H1 (cell line): ENCODE measurements around the gene SPSB1. TPM values are rescaled to one million over a fixed set of nuclear protein-coding genes. Genes with fewer than 3 reads are reported as not detected.
A peak's percentile ranks its signal among the peaks of the same experiment; 100 is the strongest.

Experiments
- CTCF ChIA-PET: fragments of 300-600 bp; sonication (Branson Sonifier 250); formaldehyde crosslinking; loops from one replicate; lab custom pipeline; 2021; ENCODE audit not compliant: partially characterized antibody; lab: Charles Lee
- POLR2A ChIA-PET: fragments of 300-600 bp; sonication (Branson Sonifier 250); formaldehyde crosslinking; loops from one replicate; lab custom pipeline; 2021; ENCODE audit warnings: inconsistent platforms; ENCODE audit not compliant: partially characterized antibody; lab: Charles Lee
- DNase-seq, 2 experiments: peaks; one replicate each; pipeline versions ENCODE4 v3.0.0 to v3.0.0-alpha.2; 2010 to 2022; ENCODE audit warnings: low spot score in 2 of 2, low read depth in 1 of 2, mixed read lengths in 1 of 2
- FAIRE-seq: peaks from 2 replicates; lab custom pipeline; 2011; peaks lifted over from hg19 to GRCh38; lab: Jason Lieb, UNC
- H2AFZ ChIP-seq: 2 replicates; pipeline ENCODE4 v1.8.1; 2012; ENCODE audit warnings: low read length, inconsistent platforms
- H2AK5ac ChIP-seq: 2 replicates; pipeline ENCODE4 v1.6.1; 2013; ENCODE audit warnings: low read depth, low read length
- H2BK120ac ChIP-seq: replicated peaks from 2 replicates; pipeline ENCODE3; 2013; ENCODE audit warnings: low read depth, low read length, inconsistent platforms
- H2BK12ac ChIP-seq: 2 replicates; pipeline ENCODE4 v1.6.1; 2013; ENCODE audit warnings: low read depth, low read length
- H2BK15ac ChIP-seq: 2 replicates; pipeline ENCODE4 v1.6.1; 2013; ENCODE audit warnings: low read length
- H2BK20ac ChIP-seq: 2 replicates; pipeline ENCODE4 v1.6.1; 2013; ENCODE audit warnings: low read length
- H2BK5ac ChIP-seq: 2 replicates; pipeline ENCODE4 v1.6.1; 2013; ENCODE audit warnings: low read depth, low read length
- H3K14ac ChIP-seq: 2 replicates; pipeline ENCODE4 v1.6.1; 2013; ENCODE audit warnings: inconsistent platforms; ENCODE audit not compliant: insufficient read length
- H3K18ac ChIP-seq: 2 replicates; pipeline ENCODE4 v1.6.1; 2013; ENCODE audit warnings: low read length; ENCODE audit errors: extremely low read depth
- H3K23ac ChIP-seq: 2 replicates; pipeline ENCODE4 v1.6.1; 2013; ENCODE audit warnings: inconsistent platforms; ENCODE audit not compliant: insufficient read length
- H3K23me2 ChIP-seq: 2 replicates; pipeline ENCODE4 v1.6.1; 2013; ENCODE audit warnings: low read depth, low read length
- H3K27ac ChIP-seq: 2 replicates; pipeline ENCODE4 v1.6.1; 2011; ENCODE audit warnings: low read depth, low read length, inconsistent platforms
- H3K27me3 ChIP-seq, 4 experiments: replicated peaks in 1 of 4; 1 replicate in 1 of 4; 2 replicates in 3 of 4; pipeline versions ENCODE4 v1.6.1 to v1.8.1; 2011 to 2013; ENCODE audit warnings: low read length in 3 of 4, mild to moderate bottlenecking in 3 of 4, inconsistent platforms in 2 of 4, mixed read lengths in 2 of 4, moderate library complexity in 1 of 4; ENCODE audit not compliant: control insufficient read depth in 3 of 4, insufficient read depth in 3 of 4; ENCODE audit errors: extremely low read depth in 1 of 4
- H3K36me3 ChIP-seq, 4 experiments: 2 replicates each; pipeline versions ENCODE4 v1.6.1 to v1.8.1; 2011 to 2013; ENCODE audit warnings: mild to moderate bottlenecking in 4 of 4, low read length in 3 of 4, moderate library complexity in 2 of 4, control low read depth in 1 of 4, inconsistent platforms in 1 of 4; ENCODE audit not compliant: insufficient read depth in 4 of 4, control insufficient read depth in 2 of 4
- H3K4ac ChIP-seq: replicated peaks from 2 replicates; pipeline ENCODE3; 2013; ENCODE audit warnings: low read length, low read depth, mixed read lengths, inconsistent platforms; ENCODE audit not compliant: insufficient read length
- H3K4me1 ChIP-seq, 4 experiments: replicated peaks in 1 of 4; 1 replicate in 1 of 4; 2 replicates in 3 of 4; pipeline versions ENCODE4 v1.6.1 to v1.8.1; 2011 to 2013; ENCODE audit warnings: low read length in 3 of 4, inconsistent platforms in 2 of 4, mixed read lengths in 1 of 4; ENCODE audit not compliant: insufficient read depth in 4 of 4, control insufficient read depth in 3 of 4
- H3K4me2 ChIP-seq, 2 experiments: 2 replicates each; pipeline versions ENCODE4 v1.6.1 to v1.8.1; 2011 to 2013; ENCODE audit warnings: low read depth in 2 of 2, low read length in 2 of 2, control low read depth in 1 of 2, inconsistent platforms in 1 of 2, mild to moderate bottlenecking in 1 of 2; ENCODE audit not compliant: insufficient read depth in 1 of 2
- H3K4me3 ChIP-seq, 4 experiments: fragments of 200-600, 300-600 bp in 1 of 4; sonication (generic), shearing (Covaris generic), sonication (Bioruptor Twin) in 1 of 4; 2 replicates each; pipeline versions ENCODE4 v1.5.1 to v1.8.1; 2011 to 2016; ENCODE audit warnings: low read length in 4 of 4, low read depth in 3 of 4, control low read depth in 2 of 4, inconsistent platforms in 2 of 4, mild to moderate bottlenecking in 2 of 4, mixed read lengths in 1 of 4, moderate library complexity in 1 of 4; ENCODE audit not compliant: insufficient read depth in 2 of 4; ENCODE audit errors: extremely low read depth in 1 of 4
- H3K56ac ChIP-seq: replicated peaks from 2 replicates; pipeline ENCODE3; 2013; ENCODE audit warnings: low read depth, mild to moderate bottlenecking, mixed read lengths, low read length, inconsistent platforms; ENCODE audit not compliant: insufficient read length
- H3K79me1 ChIP-seq: 2 replicates; pipeline ENCODE4 v1.6.1; 2013; ENCODE audit warnings: low read depth, low read length, control low read depth
- H3K79me2 ChIP-seq, 2 experiments: 2 replicates each; pipeline versions ENCODE4 v1.6.1 to v1.8.1; 2012 to 2013; ENCODE audit warnings: low read length in 2 of 2, mild to moderate bottlenecking in 2 of 2, inconsistent platforms in 1 of 2; ENCODE audit not compliant: insufficient read depth in 2 of 2, control insufficient read depth in 1 of 2
- H3K9ac ChIP-seq, 4 experiments: replicated peaks in 1 of 4; 1 replicate in 1 of 4; 2 replicates in 3 of 4; pipeline versions ENCODE4 v1.6.1 to v1.8.1; 2011 to 2013; ENCODE audit warnings: low read depth in 3 of 4, low read length in 3 of 4, control low read depth in 2 of 4, mild to moderate bottlenecking in 2 of 4, moderate library complexity in 2 of 4, inconsistent platforms in 1 of 4; ENCODE audit errors: extremely low read depth in 1 of 4
- H3K9me3 ChIP-seq, 2 experiments: 2 replicates each; pipeline versions ENCODE4 v1.6.1 to v1.8.1; 2012 to 2013; ENCODE audit warnings: mild to moderate bottlenecking in 2 of 2, moderate library complexity in 2 of 2, control low read depth in 1 of 2, inconsistent platforms in 1 of 2, low read depth in 1 of 2, low read length in 1 of 2, mixed read lengths in 1 of 2; ENCODE audit not compliant: insufficient read depth in 2 of 2
- H4K20me1 ChIP-seq, 2 experiments: replicated peaks in 1 of 2; 2 replicates each; pipeline versions ENCODE3 to v1.8.1; 2011 to 2013; ENCODE audit warnings: inconsistent platforms in 2 of 2, low read length in 2 of 2, mild to moderate bottlenecking in 1 of 2; ENCODE audit not compliant: insufficient read depth in 2 of 2, control insufficient read depth in 1 of 2
- H4K5ac ChIP-seq: 2 replicates; pipeline ENCODE4 v1.6.1; 2013; ENCODE audit warnings: low read length, low read depth, mixed read lengths, inconsistent platforms; ENCODE audit not compliant: insufficient read length
- H4K8ac ChIP-seq: 2 replicates; pipeline ENCODE4 v1.8.0; 2013; ENCODE audit warnings: mild to moderate bottlenecking, moderate library complexity, low read length, inconsistent platforms; ENCODE audit not compliant: insufficient read depth; ENCODE audit errors: extremely low read depth
- H4K91ac ChIP-seq: replicated peaks from 2 replicates; pipeline ENCODE3; 2013; ENCODE audit warnings: low read length, mixed read lengths, inconsistent platforms; ENCODE audit not compliant: insufficient read length
- EZH2 ChIP-seq: fragments of 200-600 bp; sonication (generic); IDR thresholded peaks from 2 replicates; pipeline ENCODE4 v1.7.1; 2012; ENCODE audit warnings: low read depth, mild to moderate bottlenecking, moderate library complexity, low read length, inconsistent platforms; ENCODE audit not compliant: severe bottlenecking
- HDAC2 ChIP-seq, 2 experiments: fragments of 300-600 bp in 1 of 2; sonication (generic) in 1 of 2; IDR thresholded peaks; 2 replicates each; pipeline ENCODE4 v1.6.1; 2011 to 2012; ENCODE audit warnings: low read depth in 2 of 2, low read length in 2 of 2, mild to moderate bottlenecking in 2 of 2, moderate library complexity in 2 of 2, borderline replicate concordance in 1 of 2, inconsistent platforms in 1 of 2
- RXRA ChIP-seq: IDR thresholded peaks from 2 replicates; pipeline ENCODE4 v1.6.1; 2011; ENCODE audit warnings: low read depth, mild to moderate bottlenecking, low read length, moderate library complexity; ENCODE audit not compliant: insufficient read depth
- SIX5 ChIP-seq: IDR thresholded peaks from 2 replicates; pipeline ENCODE4 v1.6.1; 2011; ENCODE audit warnings: mild to moderate bottlenecking, low read depth, low read length
- WGBS, 2 experiments: shearing (Covaris generic) in 1 of 2; methylation state at CpG; one replicate each; pipeline versions ENCODE4 v1.1.6 to v1.1.7; 2013 to 2015; ENCODE audit warnings: low lambda C conversion rate in 2 of 2, mixed read lengths in 2 of 2, inconsistent platforms in 1 of 2, low coverage in 1 of 2, missing lambda C conversion rate in 1 of 2; ENCODE audit not compliant: insufficient replicate concordance in 2 of 2, insufficient coverage in 1 of 2, insufficient read length in 1 of 2; ENCODE audit errors: extremely low coverage in 1 of 2, missing lambda C conversion rate in 1 of 2; 5-methylcytosine and 5-hydroxymethylcytosine counted together
- polyA plus RNA-seq, 7 experiments: library from polyadenylated mRNA; depleted of rRNA in 3 of 7; stranded (reverse) in 5 of 7; unstranded in 2 of 7; fragments of >200 nt in 5 of 7; fragments of 200-250 nt in 2 of 7; gene quantifications; 1 replicate in 5 of 7; 2 replicates in 1 of 7; 4 replicates in 1 of 7; pipeline versions ENCODE4 v1.2.1 to v1.2.3, GENCODE V29; 2011 to 2013; ENCODE audit warnings: missing spikeins in 2 of 7, mixed read lengths in 2 of 7
- total RNA-seq: library from RNA; stranded (reverse); fragmentation: NEBNext Ultra II Directional; extraction: Animal tissue kit (Norgen Biotek cat#: 25700); gene quantifications from 2 replicates; pipeline ENCODE4 v1.2.1, GENCODE V29; 2021
- TF ChIP-seq, protein P1 (sequence below): IDR thresholded peaks from 2 replicates; pipeline ENCODE4 v1.6.1; 2012; ENCODE audit warnings: inconsistent platforms

Gene SPSB1
- total and polyA plus RNA-seq, 2 of the 8 experiments (the other 6 are each of a cell fraction or from before 2014, with no cell fraction given), result 5.3 to 6.4 TPM

DNA sequence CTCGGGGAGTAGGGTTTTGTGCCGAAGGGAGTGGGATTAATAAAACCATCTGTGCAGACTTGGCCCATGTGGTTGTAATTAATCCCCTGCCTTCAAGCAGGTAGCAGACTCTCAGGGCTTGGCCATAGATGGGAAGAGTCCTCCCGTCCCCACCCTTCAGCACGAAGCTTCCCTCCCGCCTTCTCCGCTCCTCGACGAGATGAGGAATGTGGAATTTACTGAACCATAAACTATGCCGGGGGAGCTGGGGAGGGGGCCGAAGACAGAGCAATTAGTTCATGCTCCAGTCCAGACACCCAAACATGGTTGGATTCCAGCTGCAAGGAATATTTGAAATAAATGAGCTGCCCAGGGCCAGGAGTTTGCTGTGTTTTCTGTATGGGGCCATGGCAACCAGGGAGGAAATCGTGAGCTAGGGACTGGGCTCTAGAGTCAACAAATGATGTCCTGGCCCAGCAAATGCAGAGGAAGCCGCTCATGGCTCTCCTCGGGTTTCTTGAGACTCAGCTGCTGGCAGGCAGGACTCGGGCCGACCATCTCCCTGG, 78.8 kb downstream of the SPSB1 start:
- no peaks in the 10 kb centered on the region; the same call in 1 of the 2 replicates for H3K23me2 ChIP-seq
- H3K9me3 ChIP-seq, result no peaks in the 10 kb centered on the region
- H3K36me3 ChIP-seq, result no peaks in the 10 kb centered on the region
- H3K9ac ChIP-seq, result no peak overlapping the region
- no peaks in the 10 kb centered on the region for H3K79me2 ChIP-seq
- H3K14ac ChIP-seq, result no peak overlapping the region
- DNase-seq (no peak), FAIRE-seq (no peak)
- no peak overlapping the region for H4K5ac ChIP-seq
- no peak overlapping the region for H2BK120ac ChIP-seq
- H3K56ac ChIP-seq, result no peak overlapping the region
- 86% methylated on average over 14 of the region's 15 CpGs; no CpG with 5 or more reads in 1 of the 2 experiments for WGBS, 2 experiments
- no peak overlapping the region for H3K4me3 ChIP-seq
- no peak overlapping the region for H4K91ac ChIP-seq
- ChIA-PET POLR2A (no interaction called here), CTCF (interaction anchor here (1.2 to 3.7 kb wide), 4 partner anchors 8 to 28 kb away, joined by 3 to 10 read pairs (median 8); no protein-coding TSS in a partner anchor)
- H3K27me3 ChIP-seq, result no peaks in the 10 kb centered on the region
- no peak overlapping the region for H3K4me2 ChIP-seq
- H3K18ac ChIP-seq, result no peak overlapping the region
- no peak overlapping the region for H2BK20ac ChIP-seq
- no peak overlapping the region for H2BK5ac ChIP-seq
- no peaks in the 10 kb centered on the region; a peak in 2 of 7 replicates for H3K4me1 ChIP-seq
- no peak overlapping the region for H3K4ac ChIP-seq
- H3K27ac ChIP-seq, result no peak overlapping the region
- no peaks in the 10 kb centered on the region for H3K79me1 ChIP-seq
- H2AK5ac ChIP-seq, result no peak overlapping the region
- no peak overlapping the region for H4K8ac ChIP-seq
- no peak for TF ChIP-seq RXRA
- TF ChIP-seq EZH2, result no peak
- TF ChIP-seq, protein P1, sequence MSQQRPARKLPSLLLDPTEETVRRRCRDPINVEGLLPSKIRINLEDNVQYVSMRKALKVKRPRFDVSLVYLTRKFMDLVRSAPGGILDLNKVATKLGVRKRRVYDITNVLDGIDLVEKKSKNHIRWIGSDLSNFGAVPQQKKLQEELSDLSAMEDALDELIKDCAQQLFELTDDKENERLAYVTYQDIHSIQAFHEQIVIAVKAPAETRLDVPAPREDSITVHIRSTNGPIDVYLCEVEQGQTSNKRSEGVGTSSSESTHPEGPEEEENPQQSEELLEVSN, result peak; percentile 59; the same call in 1 of the 2 replicates
- TF ChIP-seq SIX5, result no peak
- TF ChIP-seq HDAC2 (IDR thresholded peaks at IDR 0.05; ENCODE audit: borderline replicate concordance in 1 of 2, low read depth in 2 of 2, low read length in 2 of 2), result no peak
- no peak overlapping the region for H2AFZ ChIP-seq
- no peak overlapping the region for H2BK12ac ChIP-seq
- H3K23ac ChIP-seq, result no peak overlapping the region
- H2BK15ac ChIP-seq, result no peak overlapping the region
- no peaks in the 10 kb centered on the region for H4K20me1 ChIP-seq
